K562 (cell line): ENCODE results near the gene TXNL4A. TPM values are rescaled to one million over a fixed set of nuclear protein-coding genes. Genes with fewer than 3 reads are reported as not detected.

Experiments used
- ATAC-seq: fragments of 200-7000 bp; cut with Tn5 transposase; 3 replicates; pipeline ENCODE4 v1.9.1; 2020; ENCODE audit warnings: moderate library complexity
- BruUV-seq: library from RNA; stranded (reverse); fragments of 400-500 nt; replicated peaks from 2 replicates; lab custom pipeline; 2021; lab: Mats Ljungman, UMichigan
- CTCF ChIA-PET: fragments of 300-600 bp; formaldehyde crosslinking; extraction: SDS; loops from one replicate; lab custom pipeline; 2021; ENCODE audit warnings: low intra/inter-chr PET ratio; lab: Yijun Ruan, JAX
- POLR2A ChIA-PET: fragments of 300-600, 350-650 bp; sonication (Branson Sonifier 250); formaldehyde crosslinking; extraction: SDS; loops from one replicate; lab custom pipeline; 2021; ENCODE audit warnings: antibody characterized with exemption, inconsistent platforms; lab: Yijun Ruan, JAX
- DNase-seq, 4 experiments: peaks; one replicate each; pipeline versions ENCODE4 v3.0.0 to v3.0.0-alpha.2; 2011 to 2018; ENCODE audit warnings: low spot score in 3 of 4, mixed read lengths in 3 of 4; ENCODE audit errors: extremely low read depth in 1 of 4
- FAIRE-seq: peaks from 2 replicates; lab custom pipeline; 2011; peaks lifted over from hg19 to GRCh38; lab: Jason Lieb, UNC
- H2AFZ ChIP-seq: 2 replicates; pipeline ENCODE4 v1.6.0; 2011; ENCODE audit warnings: low read depth, low read length, control low read depth, inconsistent platforms
- H3K27ac ChIP-seq: fragments of 200-600 bp; 3 replicates; pipeline ENCODE4 v1.8.0; 2011; ENCODE audit warnings: low read depth, mild to moderate bottlenecking, control low read depth, inconsistent platforms, low read length, moderate library complexity, mixed read lengths; ENCODE audit errors: extremely low read depth
- H3K27me3 ChIP-seq, 2 experiments: fragments of 300-600 bp in 1 of 2; 2 replicates in 1 of 2; 3 replicates in 1 of 2; pipeline versions ENCODE4 v1.6.0 to v1.8.0; 2011; ENCODE audit warnings: inconsistent platforms in 2 of 2, low read length in 2 of 2, mild to moderate bottlenecking in 1 of 2, mixed read lengths in 1 of 2, moderate library complexity in 1 of 2; ENCODE audit not compliant: control insufficient read depth in 2 of 2, insufficient read depth in 2 of 2
- H3K36me3 ChIP-seq: fragments of 300-600 bp; 3 replicates; pipeline ENCODE4 v1.8.0; 2011; ENCODE audit warnings: mild to moderate bottlenecking, low read length, inconsistent platforms; ENCODE audit not compliant: control insufficient read depth, insufficient read depth
- H3K4me1 ChIP-seq, 2 experiments: fragments of 200-600 bp in 1 of 2; replicated peaks in 1 of 2; 2 replicates in 1 of 2; 3 replicates in 1 of 2; pipeline versions ENCODE4 v1.5.1 to v1.8.0; 2011; ENCODE audit warnings: inconsistent platforms in 2 of 2, low read length in 2 of 2, mild to moderate bottlenecking in 1 of 2, mixed read lengths in 1 of 2, moderate library complexity in 1 of 2; ENCODE audit not compliant: control insufficient read depth in 2 of 2, insufficient read depth in 2 of 2
- H3K4me2 ChIP-seq: 2 replicates; pipeline ENCODE4 v1.6.1; 2011; ENCODE audit warnings: low read length, control low read depth, inconsistent platforms, mixed read lengths; ENCODE audit not compliant: insufficient read depth
- H3K4me3 ChIP-seq: fragments of 200-600 bp; sonication (generic), shearing (Covaris generic); 2 replicates; pipeline ENCODE4 v1.5.1; 2016; ENCODE audit warnings: control low read depth, inconsistent platforms
- H3K79me2 ChIP-seq: fragments of 200-600 bp; 3 replicates; pipeline ENCODE4 v1.8.0; 2011; ENCODE audit warnings: low read length, inconsistent platforms; ENCODE audit not compliant: control insufficient read depth, insufficient read depth
- H3K9ac ChIP-seq, 2 experiments: 2 replicates each; pipeline versions ENCODE4 v1.6.0 to v1.6.1; 2011; ENCODE audit warnings: low read depth in 2 of 2, low read length in 2 of 2, control low read depth in 1 of 2, inconsistent platforms in 1 of 2, mild to moderate bottlenecking in 1 of 2, mixed read lengths in 1 of 2; ENCODE audit not compliant: insufficient read depth in 1 of 2
- H3K9me1 ChIP-seq: one replicate; pipeline ENCODE4 v1.6.0; 2011; ENCODE audit warnings: inconsistent platforms, mild to moderate bottlenecking, low read length, moderate library complexity; ENCODE audit not compliant: control insufficient read depth, insufficient read depth
- H3K9me3 ChIP-seq: replicated peaks from 2 replicates; pipeline ENCODE4 v1.5.1; 2011; ENCODE audit warnings: low read depth, low read length, inconsistent platforms; ENCODE audit not compliant: control insufficient read depth, insufficient read depth
- H4K20me1 ChIP-seq: replicated peaks from 2 replicates; pipeline ENCODE4 v1.6.1; 2011; ENCODE audit warnings: low read length, inconsistent platforms, mixed read lengths; ENCODE audit not compliant: control insufficient read depth, insufficient read depth
- ATF7 ChIP-seq: fragments of 450-650 bp; IDR thresholded peaks from 2 replicates; pipeline ENCODE4 v1.7.1; 2014; ENCODE audit warnings: mild to moderate bottlenecking, moderate library complexity
- BCL6 ChIP-seq: fragments of 250-450 bp; sonication (Bioruptor Pico); IDR thresholded peaks from 2 replicates; pipeline ENCODE4 v1.4.0; 2020
- CHD2 ChIP-seq: IDR thresholded peaks from 2 replicates; pipeline ENCODE4 v1.6.1; 2011; ENCODE audit warnings: low read depth, low read length
- CREM ChIP-seq: IDR thresholded peaks from 2 replicates; pipeline ENCODE4 v1.6.1; 2014; ENCODE audit warnings: antibody characterized with exemption, low read depth
- ETV6 ChIP-seq, 3 experiments: fragments of 150-350 bp in 1 of 3; sonication (generic) in 1 of 3; formaldehyde crosslinking in 1 of 3; IDR thresholded peaks; 2 replicates each; pipeline versions ENCODE4 v1.6.1 to v1.8.0; 2014 to 2022; ENCODE audit warnings: borderline replicate concordance in 2 of 3, low read depth in 2 of 3, antibody characterized with exemption in 1 of 3, low read length in 1 of 3, mild to moderate bottlenecking in 1 of 3, missing genetic modification reagents in 1 of 3
- FOXK2 ChIP-seq, 2 experiments: fragments of 450-650 bp; IDR thresholded peaks in 1 of 2; conservative IDR thresholded peaks in 1 of 2; 2 replicates each; pipeline ENCODE4 v1.6.1; 2016; ENCODE audit warnings: low read depth in 2 of 2, mild to moderate bottlenecking in 1 of 2
- HNRNPK ChIP-seq: fragments of 200-400 bp; formaldehyde crosslinking; IDR thresholded peaks from one replicate; pipeline ENCODE4 v1.6.1; 2018; ENCODE audit warnings: mild to moderate bottlenecking, low read depth, low read length; ENCODE audit not compliant: poor library complexity, severe bottlenecking
- SAP30 ChIP-seq: fragments of 200-600 bp; sonication (generic); IDR thresholded peaks from 2 replicates; pipeline ENCODE4 v1.6.1; 2012; ENCODE audit warnings: borderline replicate concordance, low read depth, mild to moderate bottlenecking, moderate library complexity, low read length, control low read depth, inconsistent platforms; ENCODE audit not compliant: insufficient read depth, poor library complexity, severe bottlenecking
- ZNF717 ChIP-seq: fragments of 250-450 bp; sonication (Bioruptor Pico); IDR thresholded peaks from 2 replicates; pipeline ENCODE4 v1.5.0; 2021
- WGBS: fragments of 100-300 bp; shearing (Covaris generic); methylation state at CpG from one replicate; pipeline ENCODE4 v1.1.6; 2016; ENCODE audit warnings: low coverage, mixed read lengths; ENCODE audit not compliant: insufficient coverage; ENCODE audit errors: missing lambda C conversion rate; 5-methylcytosine and 5-hydroxymethylcytosine counted together
- in situ Hi-C: fragments of 300-500 bp; cut with MboI; formaldehyde crosslinking; loops from 4 replicates; pipeline ENCODE4 v1.15.0; 2018; ENCODE audit warnings: inconsistent platforms, mixed read lengths
- intact Hi-C: fragments of 100-400 bp; cut with micrococcal nuclease; formaldehyde crosslinking; loops from 2 replicates; pipeline ENCODE4 v1.14.2; 2022
- polyA plus RNA-seq, 8 experiments: library from polyadenylated mRNA; depleted of rRNA in 4 of 8; stranded (reverse) in 5 of 8; unstranded in 3 of 8; fragments of >200 nt; fragmentation: Nextera tagmentation in 2 of 8; fragmentation: Illumina TruSeq in 1 of 8; extraction: Ambion mirVana in 2 of 8; extraction: Trizol in 1 of 8; gene quantifications; 2 replicates each; pipeline versions ENCODE4 v1.2.1 to v1.2.3, GENCODE V29; 2011 to 2014; ENCODE audit warnings: inconsistent platforms in 1 of 8, missing spikeins in 1 of 8
- total RNA-seq, 7 experiments: library from RNA; depleted of rRNA in 6 of 7; stranded (reverse); fragments of >200 nt in 6 of 7; fragmentation: Illumina TruSeq in 2 of 7; extraction: Trizol in 2 of 7; gene quantifications; 2 replicates each; pipeline versions ENCODE4 v1.2.1 to v1.2.3, GENCODE V29; 2011 to 2021; ENCODE audit warnings: low replicate concordance in 1 of 7
- TF ChIP-seq, protein P1 (sequence below): fragments of 450-650 bp; IDR thresholded peaks from 2 replicates; pipeline ENCODE4 v1.6.1; 2018; ENCODE audit not compliant: partially characterized antibody
- TF ChIP-seq, protein P2 (sequence below), 2 experiments: fragments of 450-650 bp in 1 of 2; sonication (generic) in 1 of 2; formaldehyde crosslinking in 1 of 2; IDR thresholded peaks in 1 of 2; conservative IDR thresholded peaks in 1 of 2; 2 replicates each; pipeline versions ENCODE4 v1.6.1 to v1.8.1; 2016 to 2023; ENCODE audit warnings: mild to moderate bottlenecking in 2 of 2, moderate library complexity in 2 of 2, inconsistent platforms in 1 of 2, missing genetic modification reagents in 1 of 2
- TF ChIP-seq, protein P3 (sequence below): sonication (generic); formaldehyde crosslinking; IDR thresholded peaks from 2 replicates; pipeline ENCODE4 v1.8.0; 2022; ENCODE audit warnings: mild to moderate bottlenecking, missing genetic modification reagents

TXNL4A gene
- total and polyA plus RNA-seq, 9 of the 15 experiments (the other 6 are each of a cell fraction or from before 2014, with no cell fraction given) = 27.0 to 132 (median 87.5) TPM

DNA sequence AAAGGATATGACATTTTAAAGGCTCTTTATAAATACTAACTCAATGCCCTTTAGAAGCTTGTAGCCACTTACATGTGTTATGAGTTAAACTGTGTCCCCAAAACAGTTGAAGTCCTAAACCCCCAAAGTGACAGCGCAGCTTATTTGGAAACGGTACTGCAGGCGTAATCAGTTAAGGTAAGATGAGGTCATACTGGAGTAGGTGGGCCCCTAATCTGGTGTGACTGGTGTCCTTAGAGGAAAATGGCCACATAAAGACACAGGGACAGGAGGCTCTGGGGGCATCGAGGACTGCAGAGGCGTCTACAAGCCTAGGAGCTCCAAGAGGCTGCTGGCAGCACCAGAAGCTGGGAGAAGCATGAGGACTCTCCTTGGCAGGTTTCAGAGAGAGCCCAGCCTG is 8.5 kb downstream of the TXNL4A start:
- Histone ChIP-seq H4K20me1 (peaks cover 36% of the 10 kb centered on the region), H3K4me2 (peak overlapping the region; percentile 17; the same call in 1 of the 2 replicates), H3K9ac (peak overlapping the region; percentile 4 to 65; a peak in 1 of 4 replicates), H3K9me3 (no peaks in the 10 kb centered on the region), H3K36me3 (peaks cover 71% of the 10 kb centered on the region), H2AFZ (no peak overlapping the region), H3K9me1 (peaks cover 7% of the 10 kb centered on the region), H3K27me3 (no peaks in the 10 kb centered on the region), H3K79me2 (peaks cover 97% of the 10 kb centered on the region), H3K4me3 (no peak overlapping the region), H3K27ac (peak overlapping the region; percentile 34; the same call in 2 of the 3 replicates), H3K4me1 (peaks cover 23 to 28% of the 10 kb centered on the region in 2 experiments; a peak in 4 of 5 replicates)
- intact Hi-C loops = no loop called here
- BruUV-seq = no TSS peak
- ChIA-PET POLR2A (no interaction called here), CTCF (no interaction called here)
- 67% methylated on average over 2 of the region's 5 CpGs for WGBS
- FAIRE-seq (no peak), ATAC-seq (peak; percentile 70), DNase-seq (no peak)
- in situ Hi-C loops = no loop called here
- TF ChIP-seq, protein P1, sequence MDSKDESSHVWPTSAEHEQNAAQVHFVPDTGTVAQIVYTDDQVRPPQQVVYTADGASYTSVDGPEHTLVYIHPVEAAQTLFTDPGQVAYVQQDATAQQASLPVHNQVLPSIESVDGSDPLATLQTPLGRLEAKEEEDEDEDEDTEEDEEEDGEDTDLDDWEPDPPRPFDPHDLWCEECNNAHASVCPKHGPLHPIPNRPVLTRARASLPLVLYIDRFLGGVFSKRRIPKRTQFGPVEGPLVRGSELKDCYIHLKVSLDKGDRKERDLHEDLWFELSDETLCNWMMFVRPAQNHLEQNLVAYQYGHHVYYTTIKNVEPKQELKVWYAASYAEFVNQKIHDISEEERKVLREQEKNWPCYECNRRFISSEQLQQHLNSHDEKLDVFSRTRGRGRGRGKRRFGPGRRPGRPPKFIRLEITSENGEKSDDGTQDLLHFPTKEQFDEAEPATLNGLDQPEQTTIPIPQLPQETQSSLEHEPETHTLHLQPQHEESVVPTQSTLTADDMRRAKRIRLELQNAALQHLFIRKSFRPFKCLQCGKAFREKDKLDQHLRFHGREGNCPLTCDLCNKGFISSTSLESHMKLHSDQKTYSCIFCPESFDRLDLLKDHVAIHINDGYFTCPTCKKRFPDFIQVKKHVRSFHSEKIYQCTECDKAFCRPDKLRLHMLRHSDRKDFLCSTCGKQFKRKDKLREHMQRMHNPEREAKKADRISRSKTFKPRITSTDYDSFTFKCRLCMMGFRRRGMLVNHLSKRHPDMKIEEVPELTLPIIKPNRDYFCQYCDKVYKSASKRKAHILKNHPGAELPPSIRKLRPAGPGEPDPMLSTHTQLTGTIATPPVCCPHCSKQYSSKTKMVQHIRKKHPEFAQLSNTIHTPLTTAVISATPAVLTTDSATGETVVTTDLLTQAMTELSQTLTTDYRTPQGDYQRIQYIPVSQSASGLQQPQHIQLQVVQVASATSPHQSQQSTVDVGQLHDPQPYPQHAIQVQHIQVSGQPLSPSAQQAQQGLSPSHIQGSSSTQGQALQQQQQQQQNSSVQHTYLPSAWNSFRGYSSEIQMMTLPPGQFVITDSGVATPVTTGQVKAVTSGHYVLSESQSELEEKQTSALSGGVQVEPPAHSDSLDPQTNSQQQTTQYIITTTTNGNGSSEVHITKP = no peak
- TF ChIP-seq, protein P2, sequence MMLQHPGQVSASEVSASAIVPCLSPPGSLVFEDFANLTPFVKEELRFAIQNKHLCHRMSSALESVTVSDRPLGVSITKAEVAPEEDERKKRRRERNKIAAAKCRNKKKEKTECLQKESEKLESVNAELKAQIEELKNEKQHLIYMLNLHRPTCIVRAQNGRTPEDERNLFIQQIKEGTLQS (IDR thresholded peaks at IDR 0.05) = peak; percentile 61
- TF ChIP-seq, protein P2 (CRISPR knock-in tag; conservative IDR thresholded peaks at IDR 0.05) = no peak
- TF ChIP-seq HNRNPK (no peak), CHD2 (no peak), SAP30 (no peak), ETV6 (IDR thresholded peaks at IDR 0.05; ENCODE audit: borderline replicate concordance in 1 of 2, low read depth in 2 of 2, low read length in 1 of 2) (no peak), ETV6 (CRISPR knock-in tag; IDR thresholded peaks at IDR 0.05; ENCODE audit: borderline replicate concordance) (no peak), ZNF717 (CRISPR knock-in tag) (no peak), ATF7 (0 out of 2 replicates have a peak, but pooled peaks have one; percentile 29), CREM (0 out of 2 replicates have a peak, but pooled peaks have one; percentile 6), FOXK2 (conservative IDR thresholded peaks at IDR 0.05 in 1 of 2, IDR thresholded peaks at IDR 0.05 in 1 of 2; ENCODE audit: low read depth in 2 of 2) (no peak), BCL6 (CRISPR knock-in tag) (no peak)
- TF ChIP-seq, protein P3, sequence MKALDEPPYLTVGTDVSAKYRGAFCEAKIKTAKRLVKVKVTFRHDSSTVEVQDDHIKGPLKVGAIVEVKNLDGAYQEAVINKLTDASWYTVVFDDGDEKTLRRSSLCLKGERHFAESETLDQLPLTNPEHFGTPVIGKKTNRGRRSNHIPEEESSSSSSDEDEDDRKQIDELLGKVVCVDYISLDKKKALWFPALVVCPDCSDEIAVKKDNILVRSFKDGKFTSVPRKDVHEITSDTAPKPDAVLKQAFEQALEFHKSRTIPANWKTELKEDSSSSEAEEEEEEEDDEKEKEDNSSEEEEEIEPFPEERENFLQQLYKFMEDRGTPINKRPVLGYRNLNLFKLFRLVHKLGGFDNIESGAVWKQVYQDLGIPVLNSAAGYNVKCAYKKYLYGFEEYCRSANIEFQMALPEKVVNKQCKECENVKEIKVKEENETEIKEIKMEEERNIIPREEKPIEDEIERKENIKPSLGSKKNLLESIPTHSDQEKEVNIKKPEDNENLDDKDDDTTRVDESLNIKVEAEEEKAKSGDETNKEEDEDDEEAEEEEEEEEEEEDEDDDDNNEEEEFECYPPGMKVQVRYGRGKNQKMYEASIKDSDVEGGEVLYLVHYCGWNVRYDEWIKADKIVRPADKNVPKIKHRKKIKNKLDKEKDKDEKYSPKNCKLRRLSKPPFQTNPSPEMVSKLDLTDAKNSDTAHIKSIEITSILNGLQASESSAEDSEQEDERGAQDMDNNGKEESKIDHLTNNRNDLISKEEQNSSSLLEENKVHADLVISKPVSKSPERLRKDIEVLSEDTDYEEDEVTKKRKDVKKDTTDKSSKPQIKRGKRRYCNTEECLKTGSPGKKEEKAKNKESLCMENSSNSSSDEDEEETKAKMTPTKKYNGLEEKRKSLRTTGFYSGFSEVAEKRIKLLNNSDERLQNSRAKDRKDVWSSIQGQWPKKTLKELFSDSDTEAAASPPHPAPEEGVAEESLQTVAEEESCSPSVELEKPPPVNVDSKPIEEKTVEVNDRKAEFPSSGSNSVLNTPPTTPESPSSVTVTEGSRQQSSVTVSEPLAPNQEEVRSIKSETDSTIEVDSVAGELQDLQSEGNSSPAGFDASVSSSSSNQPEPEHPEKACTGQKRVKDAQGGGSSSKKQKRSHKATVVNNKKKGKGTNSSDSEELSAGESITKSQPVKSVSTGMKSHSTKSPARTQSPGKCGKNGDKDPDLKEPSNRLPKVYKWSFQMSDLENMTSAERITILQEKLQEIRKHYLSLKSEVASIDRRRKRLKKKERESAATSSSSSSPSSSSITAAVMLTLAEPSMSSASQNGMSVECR (CRISPR knock-in tag) = no peak
